ENCODE measurements around the gene KIN.

- TF ChIP-seq CTCF (IDR thresholded peaks at IDR 0.05) (no peak), POLR2AphosphoS5 (IDR thresholded peaks at IDR 0.05; ENCODE audit: low read depth, low read length) (no peak), SIN3A (IDR thresholded peaks at IDR 0.05; ENCODE audit: borderline replicate concordance, insufficient read depth, low read depth, low read length) (no peak)
Observed at GRCh38 chr10:7813481-7813880, 25.7 kb upstream of the KIN start.

Measured in Panc1 (cell line).